ENCODE results near the gene ANKRD9. TPM values are rescaled to one million over a fixed set of nuclear protein-coding genes. Genes with fewer than 3 reads are reported as not detected.

Gene ANKRD9
- total and polyA plus RNA-seq, 2 donors (not counting 1 experiment from before 2014, with no cell fraction given) = 2.7 to 22.0 TPM

DNA sequence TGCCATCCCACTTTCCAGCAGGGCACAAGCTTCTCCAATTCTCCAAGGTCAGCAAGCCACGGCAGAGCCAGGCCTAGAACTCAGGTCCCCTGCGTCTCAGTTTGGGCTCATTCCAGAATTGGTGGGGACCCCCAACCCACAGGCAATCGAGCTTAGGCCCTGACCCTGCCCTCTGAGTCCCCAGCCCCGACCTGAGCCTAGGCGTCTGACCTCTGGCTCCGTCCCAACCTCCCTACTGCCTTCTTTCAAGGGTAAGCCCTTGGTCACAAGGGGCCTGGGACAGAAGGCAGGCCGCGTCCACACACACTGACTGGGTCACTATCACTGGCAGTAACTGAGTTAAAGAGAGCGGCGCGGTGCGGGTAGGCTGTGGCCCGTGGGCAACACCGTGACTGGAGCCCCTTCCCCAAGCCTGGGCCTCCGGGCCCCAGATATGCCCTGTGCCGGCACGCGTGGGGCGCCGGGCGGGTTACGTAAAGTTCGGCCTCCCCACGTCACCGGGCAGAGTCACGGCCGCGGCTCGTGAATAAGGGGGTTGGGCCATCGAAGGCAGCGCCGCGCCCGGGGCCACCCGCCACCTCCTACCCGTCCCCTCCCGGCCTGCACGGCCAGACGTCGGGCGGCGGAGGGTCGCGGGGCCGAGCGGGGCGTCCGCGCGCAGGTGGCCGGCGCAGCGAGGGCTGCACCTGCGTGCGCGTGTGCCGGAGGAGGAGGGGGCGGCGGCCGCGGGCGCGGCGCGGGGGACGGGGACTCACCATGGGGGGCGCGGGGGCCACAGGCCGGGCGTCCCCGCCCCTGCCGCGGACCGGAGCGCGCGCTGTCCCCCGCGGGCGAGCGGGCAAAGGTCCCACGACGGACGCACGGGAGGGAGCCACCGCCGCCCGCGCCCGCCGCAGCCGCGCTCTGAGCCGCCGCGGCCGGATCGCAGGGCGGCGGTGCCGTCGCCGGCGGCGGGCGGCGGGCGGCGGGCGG lies 516 bp downstream of the ANKRD9 start:
- no peaks in the 10 kb centered on the region for H3K27me3 ChIP-seq (ENCODE audit: control insufficient read depth, insufficient read depth, low read length)
- H3K36me3 ChIP-seq (ENCODE audit: control insufficient read depth, insufficient read depth, low read length) = peaks cover 12% of the 10 kb centered on the region
- peak overlapping the region; percentile 63 for H3K4me2 ChIP-seq (ENCODE audit: extremely low read depth, insufficient read depth, low read length)
- no peaks in the 10 kb centered on the region for H3K9me3 ChIP-seq (ENCODE audit: control insufficient read depth, insufficient read depth, low read depth, low read length)
- TF ChIP-seq, protein P1, sequence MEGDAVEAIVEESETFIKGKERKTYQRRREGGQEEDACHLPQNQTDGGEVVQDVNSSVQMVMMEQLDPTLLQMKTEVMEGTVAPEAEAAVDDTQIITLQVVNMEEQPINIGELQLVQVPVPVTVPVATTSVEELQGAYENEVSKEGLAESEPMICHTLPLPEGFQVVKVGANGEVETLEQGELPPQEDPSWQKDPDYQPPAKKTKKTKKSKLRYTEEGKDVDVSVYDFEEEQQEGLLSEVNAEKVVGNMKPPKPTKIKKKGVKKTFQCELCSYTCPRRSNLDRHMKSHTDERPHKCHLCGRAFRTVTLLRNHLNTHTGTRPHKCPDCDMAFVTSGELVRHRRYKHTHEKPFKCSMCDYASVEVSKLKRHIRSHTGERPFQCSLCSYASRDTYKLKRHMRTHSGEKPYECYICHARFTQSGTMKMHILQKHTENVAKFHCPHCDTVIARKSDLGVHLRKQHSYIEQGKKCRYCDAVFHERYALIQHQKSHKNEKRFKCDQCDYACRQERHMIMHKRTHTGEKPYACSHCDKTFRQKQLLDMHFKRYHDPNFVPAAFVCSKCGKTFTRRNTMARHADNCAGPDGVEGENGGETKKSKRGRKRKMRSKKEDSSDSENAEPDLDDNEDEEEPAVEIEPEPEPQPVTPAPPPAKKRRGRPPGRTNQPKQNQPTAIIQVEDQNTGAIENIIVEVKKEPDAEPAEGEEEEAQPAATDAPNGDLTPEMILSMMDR (conservative IDR thresholded peaks at IDR 0.05 in 1 of 2, IDR thresholded peaks at IDR 0.05 in 1 of 2; ENCODE audit: low read depth in 1 of 2, low read length in 2 of 2) = no peak
- TF ChIP-seq EZH2 (IDR thresholded peaks at IDR 0.05; ENCODE audit: low read length, missing control alignments) = no peak
- no peak overlapping the region for H2AFZ ChIP-seq (ENCODE audit: low read length)
- H3K4me1 ChIP-seq (ENCODE audit: control insufficient read depth, extremely low read depth, insufficient read depth, low read length) = peaks cover 4% of the 10 kb centered on the region
- H3K27ac ChIP-seq (ENCODE audit: insufficient read depth, low read length) = peak overlapping the region; percentile 55
- peak overlapping the region; percentile 47 for H3K9ac ChIP-seq (ENCODE audit: insufficient read depth, low read length)
- peak overlapping the region; percentile 6 to 62 (median 32) for H3K4me3 ChIP-seq (replicated peaks in 1 of 4; ENCODE audit: control extremely low read depth in 1 of 4, insufficient read depth in 1 of 4, low read depth in 3 of 4, low read length in 4 of 4)
- H3K79me2 ChIP-seq (ENCODE audit: control insufficient read depth, insufficient read depth, low read length) = no peaks in the 10 kb centered on the region
- peak; percentile 26 to 35 for DNase-seq (ENCODE audit: low read depth in 2 of 2)
- H4K20me1 ChIP-seq (ENCODE audit: control insufficient read depth, extremely low read depth, insufficient read depth, low read length) = no peaks in the 10 kb centered on the region

DNA sequence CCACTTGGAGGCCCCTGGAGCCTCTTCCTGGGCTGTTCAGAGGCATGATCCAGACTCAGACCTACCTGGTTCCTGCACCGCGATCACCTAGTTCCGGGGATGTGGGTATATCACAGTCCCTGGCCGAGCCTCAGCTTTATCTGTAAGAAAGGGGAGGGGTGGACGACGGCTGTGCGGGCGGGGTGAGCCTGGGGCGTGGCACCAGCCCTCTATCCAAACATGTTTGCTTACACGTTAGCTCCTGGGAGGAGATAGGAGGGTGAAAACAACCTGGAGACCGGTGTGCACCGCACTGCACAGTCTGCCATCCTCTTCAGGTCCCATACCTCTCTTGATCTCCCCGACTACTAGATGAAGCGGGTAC lies 1.2 kb downstream of the ANKRD9 start:
- Histone ChIP-seq H2AFZ (ENCODE audit: low read length) (no peak overlapping the region), H3K9me3 (ENCODE audit: control insufficient read depth, insufficient read depth, low read depth, low read length) (no peaks in the 10 kb centered on the region), H3K4me2 (ENCODE audit: extremely low read depth, insufficient read depth, low read length) (peak overlapping the region; percentile 63), H3K4me3 (replicated peaks in 1 of 4; ENCODE audit: control extremely low read depth in 1 of 4, insufficient read depth in 1 of 4, low read depth in 3 of 4, low read length in 4 of 4) (peak overlapping the region in 3 of 4 experiments; percentile 6 to 62 (median 23)), H3K9ac (ENCODE audit: insufficient read depth, low read length) (no peak overlapping the region), H3K36me3 (ENCODE audit: control insufficient read depth, insufficient read depth, low read length) (peaks cover 12% of the 10 kb centered on the region), H4K20me1 (ENCODE audit: control insufficient read depth, extremely low read depth, insufficient read depth, low read length) (no peaks in the 10 kb centered on the region), H3K27me3 (ENCODE audit: control insufficient read depth, insufficient read depth, low read length) (no peaks in the 10 kb centered on the region), H3K27ac (ENCODE audit: insufficient read depth, low read length) (peak overlapping the region; percentile 55), H3K79me2 (ENCODE audit: control insufficient read depth, insufficient read depth, low read length) (no peaks in the 10 kb centered on the region), H3K4me1 (ENCODE audit: control insufficient read depth, extremely low read depth, insufficient read depth, low read length) (peaks cover 4% of the 10 kb centered on the region)
- no peak for DNase-seq (ENCODE audit: low read depth in 2 of 2)
- no peak for TF ChIP-seq EZH2 (IDR thresholded peaks at IDR 0.05; ENCODE audit: low read length, missing control alignments)
- TF ChIP-seq, protein P1 (conservative IDR thresholded peaks at IDR 0.05 in 1 of 2, IDR thresholded peaks at IDR 0.05 in 1 of 2; ENCODE audit: low read depth in 1 of 2, low read length in 2 of 2) = no peak

DNA sequence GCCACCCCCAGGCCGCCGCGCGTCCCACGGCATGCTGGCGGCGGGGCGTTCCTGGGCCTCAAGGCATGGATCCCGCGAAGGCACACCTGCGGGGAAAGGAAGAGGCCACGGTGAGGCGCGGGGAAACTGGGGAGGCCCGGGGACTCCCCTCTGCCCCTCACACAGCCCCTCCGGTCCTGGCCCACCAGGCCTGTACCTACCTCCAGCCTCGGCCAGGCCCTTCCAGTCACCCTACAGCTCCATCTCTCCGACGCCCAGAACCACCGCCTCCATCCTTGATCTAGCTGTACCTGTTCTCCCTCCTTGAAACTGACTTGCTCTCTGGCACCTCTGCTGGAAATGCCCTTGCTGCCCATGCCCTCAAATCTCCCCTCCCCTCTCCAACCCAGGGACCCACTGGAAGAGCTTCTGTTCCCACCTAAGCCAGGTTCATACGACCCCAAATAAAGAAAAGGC lies 1.7 kb downstream of the ANKRD9 start:
- Histone ChIP-seq H2AFZ (ENCODE audit: low read length) (no peak overlapping the region), H3K79me2 (ENCODE audit: control insufficient read depth, insufficient read depth, low read length) (no peaks in the 10 kb centered on the region), H3K4me2 (ENCODE audit: extremely low read depth, insufficient read depth, low read length) (peak overlapping the region; percentile 32), H3K36me3 (ENCODE audit: control insufficient read depth, insufficient read depth, low read length) (peaks cover 12% of the 10 kb centered on the region), H3K9me3 (ENCODE audit: control insufficient read depth, insufficient read depth, low read depth, low read length) (no peaks in the 10 kb centered on the region), H3K27me3 (ENCODE audit: control insufficient read depth, insufficient read depth, low read length) (no peaks in the 10 kb centered on the region), H3K4me3 (replicated peaks in 1 of 4; ENCODE audit: control extremely low read depth in 1 of 4, insufficient read depth in 1 of 4, low read depth in 3 of 4, low read length in 4 of 4) (no peak overlapping the region), H3K27ac (ENCODE audit: insufficient read depth, low read length) (no peak overlapping the region), H4K20me1 (ENCODE audit: control insufficient read depth, extremely low read depth, insufficient read depth, low read length) (no peaks in the 10 kb centered on the region), H3K4me1 (ENCODE audit: control insufficient read depth, extremely low read depth, insufficient read depth, low read length) (peaks cover 4% of the 10 kb centered on the region), H3K9ac (ENCODE audit: insufficient read depth, low read length) (no peak overlapping the region)
- TF ChIP-seq, protein P1 (conservative IDR thresholded peaks at IDR 0.05 in 1 of 2, IDR thresholded peaks at IDR 0.05 in 1 of 2; ENCODE audit: low read depth in 1 of 2, low read length in 2 of 2) = no peak
- TF ChIP-seq EZH2 (IDR thresholded peaks at IDR 0.05; ENCODE audit: low read length, missing control alignments) = no peak
- DNase-seq (ENCODE audit: low read depth in 2 of 2) = no peak

Data from fibroblast of lung (primary cell).